ENCODE data around the gene KCNJ14.

The KCNJ14 gene

DNA sequence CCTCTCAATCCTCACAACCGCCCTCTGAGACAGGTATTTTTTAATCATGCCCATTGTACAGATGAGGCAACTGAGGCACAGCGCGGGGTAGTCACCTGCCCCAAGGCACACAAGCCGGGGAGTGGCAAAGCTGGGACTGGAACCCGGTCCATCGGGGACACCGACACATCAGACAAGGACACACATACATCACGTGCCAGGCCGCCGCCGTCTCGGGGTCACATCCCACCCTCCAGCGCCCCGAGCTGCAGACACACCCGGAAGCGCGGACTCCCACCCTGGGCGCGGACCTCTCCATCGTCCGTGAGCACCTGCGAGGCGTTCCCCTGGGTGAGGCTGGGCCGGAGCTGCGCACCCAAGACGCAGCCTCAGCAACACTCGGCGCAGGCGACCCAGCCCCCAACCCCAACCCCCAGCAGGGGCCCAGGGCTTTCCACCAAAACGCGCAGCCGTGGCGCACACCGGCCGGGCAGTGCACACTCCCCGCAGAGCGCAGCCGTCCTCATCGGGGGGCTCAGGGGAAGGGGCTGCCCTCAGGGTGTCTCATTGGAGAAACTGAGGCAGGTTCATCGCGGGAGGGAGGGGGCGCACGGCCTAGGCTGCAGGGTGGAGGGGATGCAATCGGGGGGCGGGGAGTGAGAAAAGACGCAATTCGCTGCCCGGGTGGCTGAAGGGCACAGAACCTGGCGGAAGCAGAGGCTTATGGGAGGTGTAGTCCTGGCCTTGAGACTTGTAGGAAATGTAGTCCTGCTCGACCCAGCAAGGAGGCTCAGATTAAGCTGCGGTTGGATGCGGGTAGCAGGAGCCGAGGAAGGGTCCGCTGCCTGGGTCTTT is 58.1 kb downstream of the KCNJ14 start:
- Histone ChIP-seq H3K23ac (ENCODE audit: low read depth, low read length, poor library complexity) (peak overlapping the region; percentile 76), H3K79me1 (ENCODE audit: low read depth, low read length) (no peaks in the 10 kb centered on the region), H3K27ac (replicated peaks; ENCODE audit: low read length) (no peak overlapping the region), H2AFZ (ENCODE audit: low read length) (peak overlapping the region; percentile 98), H2BK15ac (ENCODE audit: low read length) (no peak overlapping the region), H3K9ac (ENCODE audit: low read depth, low read length, poor library complexity) (peak overlapping the region; percentile 92), H3K9me3 (replicated peaks in 1 of 2; ENCODE audit: control insufficient read depth in 2 of 2, insufficient read depth in 1 of 2, low read depth in 1 of 2, low read length in 2 of 2) (no peaks in the 10 kb centered on the region), H3K14ac (ENCODE audit: low read length) (peak overlapping the region; percentile 47), H3K27me3 (ENCODE audit: control insufficient read depth in 3 of 3, insufficient read depth in 3 of 3, low read depth in 1 of 3, low read length in 3 of 3) (peaks cover 0 to 18% (median 15%) of the 10 kb centered on the region in 3 experiments), H3K36me3 (replicated peaks in 1 of 2; ENCODE audit: control insufficient read depth in 2 of 2, insufficient read depth in 2 of 2, low read length in 2 of 2) (no peaks in the 10 kb centered on the region), H2BK120ac (ENCODE audit: low read depth, low read length) (peak overlapping the region; percentile 24), H3K18ac (ENCODE audit: low read length) (peak overlapping the region; percentile 95), H2BK12ac (ENCODE audit: low read length) (no peak overlapping the region), H2AK5ac (ENCODE audit: low read depth, low read length) (peak overlapping the region; percentile 12), H3K4me1 (ENCODE audit: control insufficient read depth in 2 of 2, insufficient read depth in 1 of 2, low read depth in 1 of 2, low read length in 2 of 2) (peaks cover 4 to 11% of the 10 kb centered on the region in 2 donors), H3K4me3 (ENCODE audit: low read length in 2 of 2) (peak overlapping the region; percentile 50 to 90), H3K4ac (ENCODE audit: low read length) (no peak overlapping the region), H4K8ac (ENCODE audit: low read depth, low read length) (no peak overlapping the region), H3K4me2 (ENCODE audit: insufficient read depth, low read length, poor library complexity, severe bottlenecking) (peak overlapping the region; percentile 98), H2BK5ac (ENCODE audit: low read length) (peak overlapping the region; percentile 67), H4K91ac (ENCODE audit: low read depth, low read length, poor library complexity) (no peak overlapping the region)
- DNase-seq (ENCODE audit: low spot score), result no peak
- WGBS, 2 donors (ENCODE audit: extremely low coverage in 2 of 2, insufficient read length in 2 of 2, insufficient replicate concordance in 1 of 2), result no CpG with 5 or more reads among the region's 54 CpGs

DNA sequence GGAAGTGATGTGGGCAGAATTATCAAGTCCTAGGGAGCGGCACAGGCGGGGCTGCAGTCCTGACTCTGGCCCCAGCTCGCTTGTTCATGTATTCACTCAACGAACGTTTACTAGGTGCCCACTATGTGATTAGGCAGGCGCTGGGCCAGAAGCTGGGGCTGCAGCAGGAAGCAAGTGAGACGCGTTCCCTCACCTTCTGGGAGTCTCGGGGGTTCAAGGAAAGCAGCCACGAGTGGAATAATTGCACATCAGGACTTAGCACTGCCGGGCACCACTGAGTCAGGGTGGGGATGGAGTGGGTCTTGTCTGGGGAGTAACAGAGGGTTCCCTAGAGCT is 58.7 kb downstream of the KCNJ14 start:
- peak overlapping the region; percentile 98 for H2AFZ ChIP-seq (ENCODE audit: low read length)
- H3K9me3 ChIP-seq (replicated peaks in 1 of 2; ENCODE audit: control insufficient read depth in 2 of 2, insufficient read depth in 1 of 2, low read depth in 1 of 2, low read length in 2 of 2), result no peaks in the 10 kb centered on the region
- no peak overlapping the region for H2BK120ac ChIP-seq (ENCODE audit: low read depth, low read length)
- no peak overlapping the region for H2BK15ac ChIP-seq (ENCODE audit: low read length)
- no peak overlapping the region for H3K27ac ChIP-seq (replicated peaks; ENCODE audit: low read length)
- peaks cover 0 to 18% (median 15%) of the 10 kb centered on the region in 3 experiments for H3K27me3 ChIP-seq (ENCODE audit: control insufficient read depth in 3 of 3, insufficient read depth in 3 of 3, low read depth in 1 of 3, low read length in 3 of 3)
- no peaks in the 10 kb centered on the region for H3K79me1 ChIP-seq (ENCODE audit: low read depth, low read length)
- H3K18ac ChIP-seq (ENCODE audit: low read length), result peak overlapping the region; percentile 62
- no peak overlapping the region for H4K91ac ChIP-seq (ENCODE audit: low read depth, low read length, poor library complexity)
- H3K9ac ChIP-seq (ENCODE audit: low read depth, low read length, poor library complexity), result no peak overlapping the region
- peaks cover 4 to 11% of the 10 kb centered on the region in 2 donors for H3K4me1 ChIP-seq (ENCODE audit: control insufficient read depth in 2 of 2, insufficient read depth in 1 of 2, low read depth in 1 of 2, low read length in 2 of 2)
- H2AK5ac ChIP-seq (ENCODE audit: low read depth, low read length), result no peak overlapping the region
- no peaks in the 10 kb centered on the region for H3K36me3 ChIP-seq (replicated peaks in 1 of 2; ENCODE audit: control insufficient read depth in 2 of 2, insufficient read depth in 2 of 2, low read length in 2 of 2)
- no peak overlapping the region for H2BK12ac ChIP-seq (ENCODE audit: low read length)
- no CpG with 5 or more reads among the region's 11 CpGs for WGBS, 2 donors (ENCODE audit: extremely low coverage in 2 of 2, insufficient read length in 2 of 2, insufficient replicate concordance in 1 of 2)
- no peak overlapping the region for H3K14ac ChIP-seq (ENCODE audit: low read length)
- no peak for DNase-seq (ENCODE audit: low spot score)
- no peak overlapping the region for H2BK5ac ChIP-seq (ENCODE audit: low read length)
- H3K23ac ChIP-seq (ENCODE audit: low read depth, low read length, poor library complexity), result no peak overlapping the region
- no peak overlapping the region for H3K4ac ChIP-seq (ENCODE audit: low read length)
- H3K4me2 ChIP-seq (ENCODE audit: insufficient read depth, low read length, poor library complexity, severe bottlenecking), result peak overlapping the region; percentile 98
- no peak overlapping the region for H4K8ac ChIP-seq (ENCODE audit: low read depth, low read length)
- H3K4me3 ChIP-seq (ENCODE audit: low read length in 2 of 2), result peak overlapping the region in 1 of 2 donors; percentile 50

DNA sequence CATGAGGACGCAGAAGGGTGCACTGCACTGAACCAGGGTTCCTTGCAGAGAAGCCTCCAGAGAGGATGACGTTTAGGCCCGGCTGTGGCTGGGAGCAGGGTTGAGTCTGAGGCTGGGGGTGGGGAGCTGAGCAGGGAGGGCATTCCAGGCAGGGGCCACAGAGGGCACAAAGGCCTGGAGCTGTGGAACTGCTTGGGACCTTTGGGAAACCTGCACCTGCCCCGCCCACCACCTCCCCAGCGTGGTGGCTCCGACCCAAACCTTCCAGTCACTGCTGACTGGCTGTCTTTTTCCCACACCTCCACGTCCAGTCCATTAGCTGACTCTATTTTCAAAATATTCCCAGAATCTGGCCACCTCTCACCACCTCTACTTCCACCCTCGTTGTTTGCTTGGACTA is 61.2 kb downstream of the KCNJ14 start:
- no peak overlapping the region for H3K4me3 ChIP-seq (ENCODE audit: low read length in 2 of 2)
- H2BK120ac ChIP-seq (ENCODE audit: low read depth, low read length), result no peak overlapping the region
- no peak overlapping the region for H4K91ac ChIP-seq (ENCODE audit: low read depth, low read length, poor library complexity)
- H2BK12ac ChIP-seq (ENCODE audit: low read length), result no peak overlapping the region
- H3K79me1 ChIP-seq (ENCODE audit: low read depth, low read length), result no peaks in the 10 kb centered on the region
- H3K36me3 ChIP-seq (replicated peaks in 1 of 2; ENCODE audit: control insufficient read depth in 2 of 2, insufficient read depth in 2 of 2, low read length in 2 of 2), result no peaks in the 10 kb centered on the region
- no peak overlapping the region for H2AFZ ChIP-seq (ENCODE audit: low read length)
- H3K14ac ChIP-seq (ENCODE audit: low read length), result no peak overlapping the region
- peaks cover 4 to 8% of the 10 kb centered on the region in 2 donors for H3K4me1 ChIP-seq (ENCODE audit: control insufficient read depth in 2 of 2, insufficient read depth in 1 of 2, low read depth in 1 of 2, low read length in 2 of 2)
- DNase-seq (ENCODE audit: low spot score), result no peak
- H3K4me2 ChIP-seq (ENCODE audit: insufficient read depth, low read length, poor library complexity, severe bottlenecking), result no peak overlapping the region
- no CpG with 5 or more reads among the region's 8 CpGs for WGBS, 2 donors (ENCODE audit: extremely low coverage in 2 of 2, insufficient read length in 2 of 2, insufficient replicate concordance in 1 of 2)
- peak overlapping the region; percentile 43 for H2BK5ac ChIP-seq (ENCODE audit: low read length)
- H3K27ac ChIP-seq (replicated peaks; ENCODE audit: low read length), result no peak overlapping the region
- no peak overlapping the region for H2BK15ac ChIP-seq (ENCODE audit: low read length)
- no peak overlapping the region for H4K8ac ChIP-seq (ENCODE audit: low read depth, low read length)
- H3K9ac ChIP-seq (ENCODE audit: low read depth, low read length, poor library complexity), result no peak overlapping the region
- peaks cover 0 to 18% (median 14%) of the 10 kb centered on the region in 3 experiments for H3K27me3 ChIP-seq (ENCODE audit: control insufficient read depth in 3 of 3, insufficient read depth in 3 of 3, low read depth in 1 of 3, low read length in 3 of 3)
- H3K9me3 ChIP-seq (replicated peaks in 1 of 2; ENCODE audit: control insufficient read depth in 2 of 2, insufficient read depth in 1 of 2, low read depth in 1 of 2, low read length in 2 of 2), result no peaks in the 10 kb centered on the region
- H3K18ac ChIP-seq (ENCODE audit: low read length), result no peak overlapping the region
- H2AK5ac ChIP-seq (ENCODE audit: low read depth, low read length), result no peak overlapping the region
- H3K4ac ChIP-seq (ENCODE audit: low read length), result no peak overlapping the region
- peak overlapping the region; percentile 60 for H3K23ac ChIP-seq (ENCODE audit: low read depth, low read length, poor library complexity)

Measured in neuronal stem cell (in vitro differentiated cells).